Islet precursor cell (in vitro differentiated cells): ENCODE measurements around the gene AGFG2.
A peak's percentile ranks its signal among the peaks of the same experiment; 100 is the strongest.

ENCODE experiments used
- DNase-seq: peaks from one replicate; pipeline ENCODE4 v3.0.0-alpha.2; 2018

Gene AGFG2

GRCh38 chr7:100572949-100573675 lies 34.1 kb downstream of the AGFG2 start:
- no peak for DNase-seq

GRCh38 chr7:100573691-100574361 lies 34.8 kb downstream of the AGFG2 start, which contains the start of gene SAP25:
SAP25 (minus strand) TSS chr7:100573900; CDS start chr7:100573742, 158 bp downstream.
- no peak for DNase-seq

- no peak for DNase-seq
Observed at GRCh38 chr7:100574362-100575205, 35.6 kb downstream of the AGFG2 start.

GRCh38 chr7:100575206-100575631 lies 36.2 kb downstream of the AGFG2 start:
- no peak for DNase-seq

GRCh38 chr7:100575746-100576383 lies 36.9 kb downstream of the AGFG2 start:
- no peak for DNase-seq

GRCh38 chr7:100576384-100576993 lies 37.5 kb downstream of the AGFG2 start:
- DNase-seq, result no peak

- DNase-seq, result no peak
Observed at GRCh38 chr7:100577103-100577502, 38.1 kb downstream of the AGFG2 start.

- no peak for DNase-seq
Observed at GRCh38 chr7:100577507-100577906, 38.5 kb downstream of the AGFG2 start.

GRCh38 chr7:100578246-100579183 lies 39.5 kb downstream of the AGFG2 start:
- no peak for DNase-seq

GRCh38 chr7:100580466-100581283 lies 41.7 kb downstream of the AGFG2 start:
- no peak for DNase-seq

- no peak for DNase-seq
Observed at GRCh38 chr7:100582041-100582579, 43.1 kb downstream of the AGFG2 start.

- no peak for DNase-seq
Observed at GRCh38 chr7:100582650-100583049, 43.6 kb downstream of the AGFG2 start.

GRCh38 chr7:100583132-100584053 lies 44.4 kb downstream of the AGFG2 start:
- peak; percentile 85 for DNase-seq

GRCh38 chr7:100584054-100584682 lies 45.2 kb downstream of the AGFG2 start:
- no peak for DNase-seq

- DNase-seq, result peak; percentile 94
Observed at GRCh38 chr7:100584683-100585510, 45.9 kb downstream of the AGFG2 start.

GRCh38 chr7:100585511-100586265 lies 46.7 kb downstream of the AGFG2 start, which contains the start of gene LRCH4:
LRCH4 (minus strand) TSS chr7:100586129; CDS start chr7:100586100, 29 bp downstream.
- peak; percentile 82 for DNase-seq
